Measurements from ENCODE around the gene AHNAK.
"Not testable (repeated sequence)": the region's sequence is repeated elsewhere in the genome, so short reads cannot be mapped to it uniquely, and the experiment has no call there.

AHNAK gene

DNA sequence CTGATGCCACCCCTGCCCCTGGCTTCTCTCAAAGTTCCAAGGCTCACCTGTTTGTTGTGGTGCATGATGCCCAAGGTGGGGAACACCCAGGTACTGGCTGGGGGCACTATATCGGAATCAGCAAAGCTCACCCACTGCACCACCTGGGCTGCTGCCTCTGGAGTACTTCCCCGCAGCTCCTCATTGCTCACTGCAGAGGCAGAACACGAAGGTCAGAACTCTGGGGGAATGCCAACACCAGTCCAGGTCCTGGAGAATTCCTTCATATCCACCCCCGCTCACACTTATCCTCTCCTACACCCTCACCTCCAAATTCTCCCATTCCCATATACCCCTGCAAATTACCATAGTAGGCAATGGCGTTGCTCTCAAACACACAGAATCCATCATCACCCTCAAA lies 24.9 kb upstream of the AHNAK start:
- not testable (repeated sequence) for DNase-seq

DNA sequence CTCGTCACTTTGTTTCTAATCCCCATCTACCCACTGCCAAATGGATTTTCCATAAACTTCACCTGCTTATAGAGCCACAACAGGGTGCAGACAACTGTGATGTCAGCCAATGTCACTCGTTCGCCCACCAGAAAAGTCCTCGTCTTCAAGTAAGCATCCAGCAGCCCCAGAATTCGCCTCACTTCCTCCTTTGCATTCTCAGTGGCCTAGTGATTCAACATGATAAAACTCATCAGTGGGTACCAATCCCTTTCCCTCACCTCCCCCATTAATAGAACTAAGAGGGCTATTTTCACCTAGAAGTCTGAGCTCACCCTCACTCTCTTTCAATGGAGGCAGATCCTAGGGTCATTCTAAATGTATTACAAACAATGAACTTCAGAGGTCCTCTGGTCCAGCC lies 24.3 kb upstream of the AHNAK start:
- not testable (repeated sequence) for DNase-seq

DNA sequence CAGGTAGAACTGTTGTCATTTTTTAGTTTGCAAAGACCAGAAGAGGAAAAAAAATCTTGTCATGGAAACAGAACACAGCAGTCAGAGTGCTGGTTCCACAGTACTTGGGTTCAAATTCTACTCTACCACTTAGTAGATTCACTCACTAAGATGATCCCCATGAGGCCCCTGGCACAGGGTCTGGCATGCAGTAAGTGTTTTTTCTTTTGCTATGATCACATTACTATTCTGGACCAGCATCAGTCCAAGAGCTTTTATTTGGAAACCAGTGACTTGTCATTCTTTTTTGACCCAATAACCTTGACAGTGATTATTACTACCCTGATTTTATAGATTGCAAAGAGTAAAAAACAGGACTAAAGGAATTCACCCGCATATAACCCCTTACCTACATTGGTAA lies 23.0 kb upstream of the AHNAK start:
- DNase-seq: no peak

DNA sequence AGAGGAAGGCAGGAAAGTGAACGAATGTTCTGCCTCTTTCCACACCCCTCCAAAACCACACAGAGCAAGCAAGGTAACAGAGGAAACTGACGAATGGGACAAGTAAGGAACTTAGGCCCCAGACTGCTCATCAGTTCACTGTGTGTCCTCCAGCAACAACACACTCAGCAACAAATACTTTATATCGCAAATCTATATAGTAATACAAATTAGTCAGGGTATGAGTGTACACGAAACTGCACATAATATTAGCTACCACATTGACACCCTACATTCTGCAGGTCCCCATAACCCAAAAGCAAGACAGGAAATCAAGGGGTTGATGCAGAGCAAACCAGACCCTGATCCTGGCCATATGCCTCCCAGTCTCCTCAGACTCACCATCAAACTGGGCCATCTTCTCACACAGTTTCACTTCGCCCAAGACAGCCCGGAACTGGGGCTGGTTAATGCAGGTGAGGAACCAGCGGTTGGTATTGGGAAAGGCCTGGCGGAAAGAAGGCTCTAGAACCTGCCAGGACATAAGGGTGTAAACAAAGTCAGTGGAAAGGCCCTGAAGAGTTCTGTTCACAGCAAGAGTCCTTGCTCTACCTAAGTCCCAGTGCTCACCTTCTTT lies 20.5 kb upstream of the AHNAK start:
- no peak for DNase-seq

DNA sequence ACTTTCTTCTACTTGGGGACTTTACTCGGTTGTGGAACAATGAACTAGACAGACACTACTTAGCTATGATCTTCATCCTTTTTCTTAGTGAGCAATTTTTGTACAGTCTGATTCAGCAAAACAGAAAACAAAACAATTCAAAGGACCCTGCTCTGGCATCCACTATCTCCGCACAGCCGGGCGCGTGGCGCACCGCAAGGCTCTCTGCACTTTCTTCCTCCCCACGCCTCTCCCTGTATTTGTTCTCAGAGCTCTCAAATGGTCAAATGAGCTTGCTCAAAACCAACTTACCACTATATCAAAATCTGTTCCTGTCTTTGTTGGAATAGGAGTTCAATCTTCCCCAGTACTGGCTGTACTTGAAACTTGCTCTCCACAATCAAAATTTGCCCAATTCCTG lies 19.6 kb upstream of the AHNAK start:
- DNase-seq: no peak

DNA sequence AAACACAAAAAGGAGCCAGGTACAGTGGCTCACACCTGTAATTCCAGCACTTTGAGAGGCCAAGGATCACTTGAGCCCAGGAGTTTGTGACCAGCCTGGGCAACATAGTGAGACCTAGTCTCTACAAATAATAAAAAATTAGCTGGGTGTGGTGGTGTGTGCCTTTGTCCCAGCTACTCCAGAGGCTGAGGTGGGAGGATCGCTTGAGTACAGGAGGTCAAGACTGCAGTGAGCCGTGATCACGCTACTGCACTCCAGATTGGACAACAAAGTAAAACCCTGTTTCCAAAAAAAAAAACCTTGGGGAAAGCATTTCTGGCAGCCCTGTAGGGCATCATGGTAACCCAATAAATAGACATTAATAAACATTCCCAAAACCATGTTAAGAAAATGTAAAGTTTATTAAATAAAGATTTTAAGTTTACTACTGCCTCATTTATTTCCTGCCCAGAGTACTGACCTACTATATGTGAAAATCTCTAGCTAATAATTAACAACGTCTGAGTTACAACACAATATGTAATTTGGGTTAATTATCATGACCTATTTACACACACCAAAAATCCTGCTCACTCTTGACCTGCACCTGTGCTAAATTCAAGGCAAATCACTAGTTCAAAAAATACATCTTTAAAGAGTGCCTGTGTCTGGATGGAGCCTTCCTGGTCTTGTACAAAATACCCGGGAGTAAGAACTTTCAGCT lies 18.6 kb upstream of the AHNAK start:
- DNase-seq: no peak

DNA sequence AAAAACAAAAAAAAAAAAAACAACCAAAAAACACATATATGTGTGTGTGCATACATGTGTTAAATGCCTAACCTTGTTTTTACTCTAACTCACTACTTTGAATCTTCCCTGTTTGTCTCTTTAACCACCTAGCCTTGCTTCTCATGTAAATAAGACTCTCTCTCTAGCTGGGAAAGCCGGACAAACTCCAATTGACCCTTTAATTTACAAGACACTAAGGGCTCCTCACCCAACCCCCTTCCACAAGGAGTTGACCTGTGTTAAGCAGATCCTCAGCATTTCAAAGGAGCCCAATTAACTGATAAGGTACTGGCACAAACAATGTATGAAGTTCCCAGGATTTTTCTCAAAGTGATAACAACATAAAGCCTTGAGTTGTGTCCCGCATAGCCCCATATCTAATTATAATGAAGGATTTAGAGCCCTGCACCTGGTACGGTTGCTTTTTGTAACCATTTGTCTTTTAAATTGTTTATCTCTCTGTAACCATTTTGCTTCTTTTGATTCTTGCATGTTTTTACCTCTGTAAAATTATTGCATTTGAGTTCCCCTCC lies 15.1 kb upstream of the AHNAK start:
- DNase-seq: not testable (repeated sequence)

DNA sequence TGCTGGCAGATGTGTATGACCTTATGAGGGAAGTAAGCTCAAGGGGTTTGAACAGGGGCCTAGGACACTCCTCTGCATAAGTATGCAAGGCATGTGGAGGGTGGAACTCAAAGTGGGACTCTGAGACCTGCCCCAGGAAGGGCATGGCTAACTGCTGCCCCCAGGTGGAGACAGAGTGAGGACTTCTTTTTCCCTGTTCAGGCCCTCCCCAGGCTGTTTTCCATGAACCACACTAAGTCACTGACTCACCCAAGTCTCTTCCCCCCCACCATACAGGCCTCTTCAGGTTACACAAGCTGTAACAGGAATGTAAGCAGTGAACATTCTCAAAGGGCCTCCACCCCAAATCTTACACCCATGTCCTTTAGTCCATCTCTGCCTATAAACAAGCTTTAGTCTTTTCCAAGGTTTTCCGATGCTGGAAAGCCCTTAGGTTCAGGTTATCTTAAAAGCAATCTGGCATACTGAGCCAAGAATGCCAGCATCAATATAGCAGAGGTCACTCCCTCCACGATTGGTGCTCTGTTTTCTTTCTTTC lies 14.0 kb upstream of the AHNAK start:
- peak; percentile 40 for DNase-seq

DNA sequence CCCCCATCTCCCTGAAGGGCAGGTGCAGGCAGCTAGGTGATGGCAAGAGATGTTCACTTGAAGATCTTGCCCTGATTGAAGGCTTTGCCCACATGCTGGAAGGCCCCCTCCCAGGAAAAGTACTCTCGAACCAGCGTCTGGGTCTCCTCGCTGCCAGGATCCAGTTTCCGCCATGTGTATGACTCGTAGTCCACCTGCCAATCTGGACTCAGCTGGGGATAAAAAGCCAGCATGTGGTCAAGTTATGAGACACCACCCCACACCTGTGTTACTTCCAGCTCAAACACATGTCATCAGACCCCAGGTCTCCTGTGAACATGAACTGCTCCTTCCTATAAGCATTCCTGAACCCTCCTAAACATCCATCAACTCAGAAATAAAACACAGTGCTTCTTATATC lies 13.0 kb upstream of the AHNAK start:
- DNase-seq: not testable (repeated sequence)

DNA sequence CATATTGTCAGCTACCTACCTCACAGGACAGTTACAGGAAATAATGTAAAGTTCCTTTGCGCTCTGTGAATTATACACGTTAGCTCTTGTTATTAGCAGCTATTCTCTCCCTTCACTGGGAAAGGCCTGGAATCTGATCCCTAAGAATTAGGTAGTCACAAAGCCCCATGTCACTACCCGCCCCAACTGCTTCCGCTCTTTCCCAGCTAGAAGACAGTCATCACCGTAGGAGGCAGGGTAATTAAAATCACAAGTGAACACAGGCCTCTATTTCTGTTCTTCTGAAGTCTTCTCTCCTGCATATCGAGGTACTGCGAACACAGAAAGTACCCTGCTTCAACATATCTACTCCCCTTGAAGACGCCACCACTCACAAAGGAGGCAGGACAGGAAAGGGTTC lies 12.6 kb upstream of the AHNAK start:
- DNase-seq: no peak

DNA sequence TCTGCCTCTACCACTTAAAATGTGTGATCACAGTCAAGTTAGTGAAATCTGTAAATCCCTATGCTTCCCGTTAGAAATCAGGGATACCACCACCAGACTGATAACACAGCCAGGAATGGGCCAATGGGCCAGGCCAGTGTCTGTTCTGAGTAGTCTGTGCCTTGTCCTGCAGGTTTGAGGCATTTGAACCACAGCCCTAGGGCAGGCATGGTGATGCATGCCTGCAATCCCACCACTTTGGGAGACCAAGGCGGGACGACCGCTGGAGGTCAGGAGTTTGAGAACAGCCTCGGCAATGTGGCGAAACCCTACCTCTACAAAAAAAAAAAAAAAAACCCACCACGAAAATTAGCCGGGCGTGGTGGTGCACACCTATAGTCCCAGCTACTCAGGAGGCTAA lies 12.1 kb upstream of the AHNAK start:
- no peak for DNase-seq

DNA sequence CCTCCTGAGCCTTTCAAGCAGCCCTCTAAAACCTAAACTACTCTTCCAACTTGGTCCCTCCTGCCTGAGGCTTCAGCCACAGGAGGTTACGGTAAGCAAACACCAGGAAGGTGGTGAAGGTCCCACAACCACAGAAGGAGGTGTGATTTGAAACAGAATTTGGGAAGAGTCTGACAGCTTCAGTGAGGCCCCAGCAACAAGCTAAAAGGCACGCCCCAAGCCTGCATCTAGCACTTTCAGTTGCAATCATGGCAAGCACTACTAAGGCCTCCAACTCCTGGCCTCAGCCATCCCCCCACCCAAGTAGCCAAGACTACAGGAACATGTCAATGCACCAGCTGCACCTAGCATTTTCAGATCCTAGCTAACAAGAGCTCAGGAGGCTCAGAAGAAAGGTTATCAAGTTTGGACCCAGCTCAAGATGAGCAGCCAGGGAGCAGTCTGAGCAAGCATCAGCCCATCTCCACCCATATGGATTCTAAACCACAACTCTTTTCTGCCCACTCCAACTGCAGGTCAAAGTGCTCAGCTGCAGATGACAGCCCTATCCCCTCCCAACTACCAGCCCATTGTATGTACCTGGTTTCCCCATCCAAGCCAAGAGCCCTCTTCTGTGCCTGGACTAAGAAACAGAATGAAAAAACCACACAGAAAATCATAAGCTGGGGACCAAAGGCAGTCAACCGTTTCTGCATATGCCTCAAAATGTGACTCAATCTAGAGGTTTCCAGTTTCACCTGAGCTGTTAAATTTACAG lies 10.4 kb upstream of the AHNAK start:
- DNase-seq: no peak

DNA sequence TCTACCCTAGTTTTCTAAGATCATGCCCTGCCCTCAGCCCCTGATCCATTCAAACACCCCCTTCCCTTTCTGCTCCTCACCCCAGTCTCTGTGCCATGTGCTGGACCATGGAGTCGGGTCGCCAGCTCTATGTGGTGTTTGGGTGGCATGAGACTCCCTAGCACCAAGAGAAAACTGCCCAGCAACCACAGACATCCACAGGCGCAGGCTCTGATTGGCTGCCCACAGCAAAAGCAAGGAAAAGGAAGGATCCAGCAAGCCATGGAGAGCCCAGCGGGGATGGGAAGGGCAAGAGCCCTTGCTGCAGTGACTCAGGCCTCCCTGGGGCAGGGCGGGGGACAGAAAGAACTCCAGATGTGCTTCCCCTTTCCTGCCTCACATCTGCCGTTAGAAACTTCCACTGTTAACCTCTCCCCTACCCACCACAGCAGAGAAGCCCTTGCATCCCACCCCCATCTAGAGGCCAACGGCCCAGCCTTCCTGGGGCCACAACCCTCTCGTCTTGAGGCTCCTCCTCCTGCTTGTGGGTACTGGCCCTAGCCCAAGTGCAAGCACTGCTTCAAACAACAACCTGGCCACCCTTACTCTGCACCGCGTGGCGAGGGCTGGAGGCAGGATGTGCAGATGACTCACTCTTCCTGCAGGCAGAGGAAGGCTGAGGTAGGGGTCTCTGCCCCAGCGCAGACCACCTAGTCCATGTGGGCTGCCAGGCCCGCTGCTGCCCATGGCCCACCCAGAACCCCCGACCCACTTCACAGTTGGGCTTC lies 9.7 kb upstream of the AHNAK start:
- peak; percentile 66 for DNase-seq

DNA sequence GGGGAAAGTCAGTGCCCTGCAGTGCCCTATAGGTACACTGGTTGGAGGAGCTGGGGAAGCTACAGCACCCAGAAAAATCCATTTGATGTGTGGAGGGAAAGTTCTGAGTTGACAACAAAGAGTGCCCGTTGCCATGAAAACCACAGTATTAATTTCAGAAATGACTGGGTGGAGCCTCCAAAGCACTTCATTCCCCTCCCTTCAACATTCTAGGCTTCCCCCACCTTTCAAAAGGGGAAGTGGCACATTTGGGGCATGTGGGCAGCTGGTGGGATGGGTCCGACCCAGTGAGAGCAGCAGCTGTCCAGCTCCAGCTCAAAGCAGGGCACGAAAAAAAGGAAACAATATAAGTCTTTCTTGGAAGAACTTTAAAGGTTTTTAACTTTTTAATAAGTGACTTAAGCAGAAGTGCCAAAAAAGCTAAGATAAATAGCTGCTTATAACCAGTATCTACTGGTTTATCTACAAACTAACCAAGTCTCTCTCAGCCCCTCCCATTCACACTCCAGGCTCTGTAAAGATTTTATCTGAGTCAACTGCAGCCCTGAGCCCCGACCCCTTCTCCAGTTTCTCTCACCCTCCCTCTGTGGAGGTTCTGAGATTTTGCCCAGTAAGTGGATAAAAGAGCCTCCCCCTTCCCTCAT lies 9.0 kb upstream of the AHNAK start:
- no peak for DNase-seq

DNA sequence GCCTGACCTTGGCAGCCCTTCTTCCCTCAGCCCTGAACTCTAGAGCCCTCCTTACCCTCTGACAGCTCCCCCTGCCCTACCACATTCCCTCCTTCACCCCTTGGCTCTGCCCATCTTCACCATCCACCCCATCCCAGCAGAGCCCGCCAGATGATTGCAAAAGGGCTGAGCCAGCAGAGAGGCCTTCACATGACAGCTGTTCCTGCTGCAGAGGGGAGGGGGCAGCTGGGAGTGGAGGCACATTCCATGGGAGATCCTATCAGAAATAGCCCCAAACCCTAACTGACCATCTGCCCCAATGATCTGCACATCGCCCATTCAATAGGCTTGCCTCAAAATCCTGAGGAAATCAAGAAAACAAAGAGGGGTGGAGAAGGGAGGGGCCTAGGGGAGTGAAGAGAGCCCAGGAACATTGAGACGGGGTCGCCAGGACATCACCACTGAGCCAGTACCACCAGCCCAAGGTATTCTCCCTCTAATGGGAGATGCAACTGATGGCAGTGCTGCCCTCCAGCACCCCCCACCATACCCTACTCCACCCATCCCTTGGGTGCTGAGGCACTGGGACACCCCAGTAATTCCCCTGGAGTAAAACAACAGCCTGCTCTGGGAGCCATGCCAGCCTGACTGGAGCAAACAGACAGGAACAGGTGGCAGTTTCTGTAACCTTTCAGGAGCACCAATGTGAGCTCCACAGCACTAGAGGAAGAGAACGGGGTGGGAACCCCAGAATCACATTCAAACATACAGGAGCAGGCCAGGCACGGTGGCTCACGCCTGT lies 8.0 kb upstream of the AHNAK start:
- DNase-seq: no peak

DNA sequence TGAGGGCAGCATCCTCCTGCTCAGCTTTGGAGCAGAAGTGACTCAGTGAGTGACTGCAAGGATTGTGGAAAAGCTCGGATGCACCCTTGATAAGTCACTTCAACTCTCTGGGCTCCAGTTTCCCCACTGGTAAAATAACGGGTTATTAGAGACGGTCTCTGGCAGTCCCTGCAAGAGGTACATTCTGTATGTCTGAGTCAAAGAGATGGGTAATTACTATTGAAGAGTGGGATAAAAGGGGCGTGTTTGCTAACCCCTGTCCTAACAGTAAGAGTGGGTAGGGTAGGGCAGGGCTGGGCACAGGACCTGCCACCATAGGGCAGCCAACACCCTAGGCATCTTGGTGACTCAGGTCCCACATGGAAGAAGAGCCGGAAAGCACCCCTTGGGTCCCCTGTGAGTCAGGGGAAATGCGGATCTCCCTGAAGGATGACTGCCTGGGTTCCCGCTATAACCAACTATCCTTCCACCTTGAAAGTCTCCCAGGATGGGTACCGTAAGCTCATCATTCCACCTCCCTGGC lies 7.3 kb upstream of the AHNAK start:
- DNase-seq: no peak

DNA sequence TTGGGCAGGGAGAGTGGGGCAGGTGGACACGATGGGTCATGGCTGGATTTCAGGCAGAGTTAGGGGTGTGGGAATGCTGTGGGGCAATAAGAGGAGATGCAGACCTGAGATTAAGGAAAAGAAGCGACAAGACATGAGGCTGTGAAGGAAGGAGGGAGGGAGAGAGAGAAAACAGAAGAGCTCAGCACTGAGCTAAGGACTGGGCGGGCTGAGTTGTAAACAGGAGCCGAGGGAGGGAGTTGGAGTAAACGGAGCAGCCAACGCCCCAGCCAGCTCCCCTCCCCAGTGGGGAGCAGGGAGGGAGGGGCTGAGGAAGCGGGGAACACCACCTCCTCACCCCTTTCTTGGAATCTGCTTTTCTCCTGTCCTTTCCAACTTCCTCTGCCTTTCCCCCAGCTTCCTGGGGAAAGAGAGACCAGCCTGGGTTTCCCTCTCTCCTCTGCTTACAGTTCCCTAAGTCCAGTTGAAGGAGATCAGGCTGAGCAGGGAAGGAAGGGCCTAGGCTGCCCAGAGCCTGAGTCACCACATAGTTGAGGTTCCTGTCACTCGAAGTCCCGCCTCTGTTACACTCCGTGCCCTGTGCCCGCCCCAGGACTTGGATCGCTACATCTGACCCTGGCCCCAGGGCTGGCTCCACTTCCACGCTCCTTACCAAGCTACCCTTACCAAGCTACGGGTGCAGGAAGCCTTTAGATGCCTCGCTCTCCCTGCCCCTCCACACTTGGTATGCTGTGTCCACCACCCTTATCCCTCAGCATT lies 6.7 kb upstream of the AHNAK start:
- DNase-seq: no peak

DNA sequence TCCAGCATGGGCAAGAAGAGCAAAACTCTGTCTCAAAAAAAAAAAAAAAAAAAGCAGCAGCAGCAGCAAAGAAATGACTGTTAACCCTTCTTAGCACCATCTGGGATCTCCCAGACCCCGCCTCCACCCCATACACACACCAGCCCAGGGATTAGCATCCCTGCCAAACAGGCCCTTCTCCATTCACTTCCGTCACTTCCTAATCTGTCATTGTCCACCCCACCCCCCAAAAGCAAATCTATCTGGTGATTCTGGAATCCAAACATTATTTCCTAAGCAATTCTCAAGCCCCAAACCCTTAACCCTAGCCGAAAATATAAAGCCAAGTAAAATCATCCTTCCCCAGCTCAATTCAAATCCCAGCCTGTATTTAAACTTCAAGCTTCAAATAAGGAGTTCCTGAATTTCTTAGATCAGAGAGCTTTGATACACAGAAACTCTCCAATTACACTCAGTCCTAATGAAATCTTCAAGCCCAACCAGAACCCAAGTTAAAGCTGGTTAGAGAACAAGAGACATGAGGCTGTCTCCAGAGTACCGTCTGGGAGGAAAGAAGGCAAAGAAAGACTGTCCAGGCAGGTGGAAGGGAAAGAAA lies 6.0 kb upstream of the AHNAK start:
- DNase-seq: no peak

DNA sequence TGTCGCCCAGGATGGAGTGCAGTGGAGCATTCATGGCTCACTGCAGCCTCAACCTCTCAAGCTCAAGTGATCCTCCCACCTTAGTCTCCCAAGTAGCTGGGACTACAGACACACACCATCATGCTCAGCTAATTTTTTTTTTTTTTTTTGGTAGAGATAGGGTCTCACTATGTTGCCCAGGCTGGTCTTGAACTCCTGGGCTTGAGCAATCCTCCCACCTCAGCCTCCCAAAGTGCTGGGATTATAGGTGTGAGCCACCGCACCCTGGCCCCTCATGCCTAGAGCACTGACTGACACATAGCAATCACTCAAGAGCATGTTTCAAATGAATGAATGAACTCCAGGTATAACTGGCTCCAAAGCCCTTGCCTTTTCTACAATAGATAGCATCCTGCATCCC lies 3.9 kb upstream of the AHNAK start:
- DNase-seq: not testable (repeated sequence)
